ENCODE measurements around the gene CHD2.

The CHD2 gene

DNA sequence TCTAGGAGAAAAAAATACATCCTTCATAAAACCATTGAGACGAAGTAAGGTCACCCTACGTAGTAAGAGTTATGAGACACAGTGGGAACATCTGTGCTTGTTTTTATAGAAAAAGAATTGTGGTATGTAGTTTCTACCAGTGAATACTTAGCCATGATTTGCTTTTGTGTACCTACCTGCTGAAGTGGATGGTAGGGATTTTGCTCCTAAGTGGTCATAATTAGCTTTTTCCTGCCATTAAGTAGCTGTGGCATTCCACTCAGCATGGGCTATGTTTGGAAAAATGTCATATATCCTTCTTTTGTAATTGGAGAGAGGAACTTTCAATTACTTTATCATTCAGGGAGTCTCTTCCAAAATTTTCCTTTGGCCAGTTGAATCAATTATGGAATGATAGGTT lies 63.7 kb downstream of the CHD2 start:
- DNase-seq: no peak

DNA sequence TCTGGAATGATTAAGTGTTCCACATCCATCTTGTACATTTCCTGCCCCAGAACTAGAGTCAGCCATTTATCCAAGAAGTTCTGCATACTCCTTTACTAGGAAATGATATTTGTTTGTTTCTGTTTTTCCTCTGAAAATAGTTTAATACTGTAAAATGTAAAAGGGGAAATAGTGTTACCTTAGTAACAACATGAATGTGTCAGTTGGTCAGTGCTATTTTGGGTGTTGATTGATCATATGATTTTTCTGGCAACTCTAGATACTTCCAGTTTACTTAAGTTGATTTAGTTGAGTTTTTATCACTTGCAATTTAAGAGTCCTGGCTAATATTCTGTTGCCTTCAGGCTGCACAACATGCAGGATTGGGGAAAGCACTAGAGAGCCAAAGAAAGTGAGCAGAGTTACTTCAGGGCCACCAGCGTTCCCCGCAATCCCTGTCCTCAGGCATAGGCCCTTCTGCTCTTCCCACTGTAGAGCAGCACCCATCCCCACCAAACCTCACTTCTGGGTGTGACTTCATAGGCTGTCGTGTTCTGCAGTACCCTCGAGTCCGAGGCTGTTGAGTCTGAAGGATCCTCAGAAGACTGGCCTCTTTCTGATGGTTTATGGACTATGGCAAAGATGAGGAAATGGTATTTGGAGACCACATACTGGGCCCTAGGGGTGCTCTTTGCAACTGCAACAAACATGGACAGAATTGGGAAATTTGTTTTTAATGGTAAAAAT lies 69.0 kb downstream of the CHD2 start:
- no peak for DNase-seq

DNA sequence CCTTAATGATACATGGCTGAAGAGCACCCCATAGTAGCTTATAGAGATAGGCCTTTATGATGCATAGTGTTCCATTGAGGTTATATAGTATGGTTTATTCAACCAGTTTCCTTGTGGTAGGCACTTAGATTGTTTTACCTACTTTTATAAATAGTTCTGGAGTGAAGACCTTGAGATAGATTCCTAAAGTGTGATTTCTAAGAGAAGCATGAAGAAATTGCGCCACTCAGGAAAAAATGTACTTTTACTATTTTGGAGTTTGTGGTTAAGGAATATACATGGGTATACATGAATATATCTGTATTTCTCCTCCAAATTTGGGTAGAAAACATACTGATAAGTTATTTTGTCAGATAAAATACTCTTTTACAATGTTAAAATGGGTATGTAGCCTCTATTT lies 70.5 kb downstream of the CHD2 start:
- no peak for DNase-seq

DNA sequence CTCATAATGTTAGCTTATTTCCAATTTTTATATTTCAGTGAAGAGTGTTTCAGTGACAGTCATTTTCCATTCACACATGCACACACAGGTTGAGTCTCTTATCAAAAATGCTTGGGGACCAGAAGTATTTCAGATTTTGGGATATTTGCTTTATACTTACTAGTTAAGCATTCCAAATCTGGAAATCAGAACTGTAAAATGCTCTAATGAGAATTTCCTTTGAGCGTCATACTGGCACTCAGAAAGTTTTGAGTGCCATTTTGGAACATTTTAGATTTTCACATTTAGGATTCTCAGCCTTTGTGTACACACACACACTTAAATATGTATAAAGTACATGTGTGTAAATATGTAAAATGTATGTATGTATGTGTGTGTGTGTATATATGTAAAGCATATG lies 71.0 kb downstream of the CHD2 start:
- DNase-seq: no peak

DNA sequence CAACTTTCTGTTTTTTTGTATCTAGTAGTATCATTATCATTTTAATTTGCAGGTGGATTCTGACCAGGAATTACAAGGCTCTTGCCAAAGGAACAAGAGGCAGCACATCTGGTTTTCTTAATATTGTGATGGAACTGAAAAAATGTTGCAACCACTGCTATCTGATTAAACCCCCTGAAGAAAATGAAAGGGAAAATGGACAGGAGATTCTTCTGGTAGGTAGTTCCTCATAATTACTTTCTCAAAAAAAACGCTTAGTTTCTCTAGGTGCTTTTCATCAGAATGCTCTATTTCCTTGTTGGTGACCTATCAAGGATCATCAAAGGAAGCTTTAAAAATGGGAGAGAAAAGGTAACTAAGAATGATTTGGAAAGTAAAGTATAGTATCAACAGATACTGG lies 71.6 kb downstream of the CHD2 start:
- no peak for DNase-seq

DNA sequence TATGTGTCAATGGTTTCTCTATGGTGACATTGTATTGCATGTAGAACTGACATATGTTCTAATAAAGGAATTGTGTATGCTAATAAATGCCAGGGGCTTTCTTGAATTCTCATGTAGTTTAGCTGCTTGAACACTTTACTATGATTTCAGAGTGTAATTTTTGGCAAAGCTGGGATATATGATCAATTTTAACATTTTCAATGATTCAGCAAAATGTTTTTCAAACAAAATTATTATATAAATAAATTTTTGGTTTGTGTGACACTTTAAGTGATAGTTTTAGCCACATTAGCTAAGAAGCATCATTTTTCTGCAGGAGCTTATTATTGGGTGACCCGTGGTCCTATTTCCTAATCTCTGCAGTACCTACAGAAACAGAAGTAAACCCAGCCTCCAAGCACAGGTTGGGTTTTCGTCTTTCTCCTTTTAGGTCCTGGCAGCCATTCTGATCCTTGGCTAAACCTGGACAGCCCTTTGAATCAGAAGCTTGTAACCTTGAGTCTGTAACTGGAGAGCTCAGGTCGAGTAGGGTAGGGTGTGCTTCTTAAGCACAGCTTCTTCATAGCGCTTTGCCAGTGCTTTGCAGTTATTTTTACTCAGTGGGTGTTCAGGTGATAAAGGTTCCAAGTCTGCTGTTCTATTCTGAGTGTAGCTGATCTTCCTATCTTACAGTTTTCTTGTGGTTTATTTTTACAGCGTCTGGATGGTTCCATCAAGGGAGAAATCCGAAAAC lies 74.2 kb downstream of the CHD2 start:
- DNase-seq: no peak

DNA sequence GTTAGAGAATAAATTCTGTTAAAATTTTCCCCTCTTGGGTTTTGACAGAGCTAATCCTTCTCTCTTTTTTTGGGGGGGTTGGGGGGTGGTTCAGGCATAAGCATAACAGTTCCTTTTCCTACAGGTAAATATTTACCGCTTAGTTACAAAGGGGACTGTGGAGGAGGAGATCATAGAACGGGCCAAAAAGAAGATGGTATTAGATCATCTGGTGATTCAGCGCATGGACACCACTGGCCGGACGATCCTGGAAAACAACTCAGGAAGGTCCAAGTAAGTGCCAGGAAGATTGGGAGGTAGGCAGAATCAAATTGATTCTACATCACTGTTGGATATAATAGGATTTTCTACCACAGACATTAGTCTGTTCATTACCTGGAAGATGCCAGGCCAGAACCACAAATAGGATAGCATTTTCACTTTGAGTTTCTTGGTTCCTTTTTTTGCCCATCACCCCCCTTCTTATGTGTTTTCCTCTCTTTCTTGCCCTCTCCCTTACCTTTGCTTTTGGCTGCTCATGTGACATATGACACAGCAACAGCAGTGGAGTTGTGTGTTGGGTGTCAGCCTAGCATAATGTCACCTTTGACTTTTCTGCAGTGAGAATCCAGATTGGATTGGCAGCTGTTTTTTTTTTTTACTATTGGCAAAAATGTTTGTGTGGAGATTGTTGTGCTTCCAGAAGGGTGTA lies 79.0 kb downstream of the CHD2 start:
- DNase-seq: no peak

DNA sequence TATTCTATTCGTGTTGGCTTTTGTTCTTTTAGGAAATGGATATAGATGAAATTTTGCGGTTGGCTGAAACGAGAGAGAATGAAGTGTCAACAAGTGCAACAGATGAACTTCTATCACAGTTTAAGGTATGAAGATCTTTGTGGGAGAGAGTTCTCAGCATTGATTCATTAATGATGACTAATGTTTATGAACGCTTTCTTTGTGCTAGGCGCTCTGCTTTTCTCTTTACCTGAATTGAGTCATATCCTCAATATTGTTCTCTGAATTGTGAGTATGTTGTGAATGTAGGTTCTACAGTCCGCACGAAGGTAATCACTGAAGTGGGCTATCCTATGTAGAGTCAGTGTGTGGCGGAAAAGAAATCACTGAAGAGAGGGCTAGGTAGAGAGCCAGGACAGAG lies 81.2 kb downstream of the CHD2 start:
- DNase-seq: no peak

DNA sequence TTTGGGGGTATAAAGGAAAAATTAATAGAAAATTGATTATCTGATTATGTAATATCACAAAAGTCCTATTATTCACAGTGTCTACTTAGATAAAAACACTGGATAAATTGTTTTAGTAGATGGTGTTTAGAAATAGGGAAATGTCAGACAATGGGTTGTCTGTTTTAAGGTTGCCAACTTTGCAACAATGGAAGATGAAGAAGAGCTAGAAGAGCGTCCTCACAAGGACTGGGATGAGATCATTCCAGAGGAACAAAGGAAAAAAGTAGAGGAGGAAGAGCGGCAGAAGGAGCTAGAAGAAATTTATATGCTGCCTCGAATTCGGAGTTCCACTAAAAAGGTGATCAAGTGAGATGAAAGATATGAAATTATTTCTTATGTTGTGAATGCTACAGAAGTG lies 84.0 kb downstream of the CHD2 start:
- DNase-seq: no peak

DNA sequence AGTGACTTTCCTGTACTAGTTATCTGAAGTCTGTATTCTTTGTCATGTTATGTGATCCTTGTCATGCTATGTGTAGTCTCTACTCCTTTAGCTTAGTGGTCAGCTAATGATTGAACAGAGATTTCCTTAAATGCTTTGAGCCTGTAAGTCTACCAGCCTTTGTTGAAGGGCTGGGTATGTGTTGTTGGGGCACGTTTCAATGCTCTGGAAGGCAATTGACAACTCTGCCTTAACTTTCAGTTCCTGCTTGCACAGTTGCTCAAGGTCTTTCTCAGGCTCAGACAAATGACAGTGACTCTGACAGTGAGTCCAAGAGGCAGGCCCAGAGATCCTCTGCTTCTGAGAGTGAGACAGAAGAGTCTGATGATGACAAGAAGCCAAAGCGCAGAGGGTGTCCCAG lies 89.3 kb downstream of the CHD2 start:
- DNase-seq: no peak

DNA sequence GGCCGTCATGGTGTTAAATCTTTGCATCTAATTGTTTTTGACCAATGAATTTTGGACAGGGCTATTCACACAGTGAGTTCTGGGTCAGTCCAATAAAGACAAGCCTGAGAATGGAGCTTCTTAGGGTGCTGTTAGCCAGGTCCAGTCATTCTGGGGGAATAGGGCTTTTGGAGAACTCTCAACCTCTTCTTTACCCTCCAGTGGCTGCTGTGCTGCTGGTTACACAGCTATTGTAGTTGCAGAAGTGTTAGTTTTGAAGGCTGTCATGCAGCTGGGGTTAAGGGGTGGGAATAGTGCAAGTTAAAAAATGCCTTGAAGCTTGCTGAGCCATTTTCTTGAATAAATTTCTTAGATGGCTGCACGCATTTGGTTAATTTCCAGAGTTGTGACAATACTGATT lies 89.9 kb downstream of the CHD2 start:
- DNase-seq: no peak

DNA sequence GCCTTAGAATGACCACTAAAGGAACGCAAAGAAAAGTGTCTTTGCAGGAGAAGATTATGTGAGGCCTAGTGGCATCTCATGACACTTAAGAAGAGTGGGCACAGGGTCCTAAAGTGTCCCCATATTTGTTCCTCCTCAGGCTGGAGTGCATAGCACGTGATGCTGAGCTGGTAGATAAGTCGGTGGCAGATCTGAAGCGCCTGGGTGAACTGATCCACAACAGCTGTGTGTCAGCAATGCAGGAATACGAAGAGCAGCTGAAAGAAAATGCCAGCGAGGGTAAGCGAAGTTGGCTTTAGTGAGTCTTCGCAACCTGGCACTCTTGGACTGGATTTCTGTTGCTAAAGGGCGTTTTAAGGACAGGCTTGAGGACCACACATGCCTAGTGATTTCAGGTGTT lies 92.6 kb downstream of the CHD2 start:
- DNase-seq: no peak

DNA sequence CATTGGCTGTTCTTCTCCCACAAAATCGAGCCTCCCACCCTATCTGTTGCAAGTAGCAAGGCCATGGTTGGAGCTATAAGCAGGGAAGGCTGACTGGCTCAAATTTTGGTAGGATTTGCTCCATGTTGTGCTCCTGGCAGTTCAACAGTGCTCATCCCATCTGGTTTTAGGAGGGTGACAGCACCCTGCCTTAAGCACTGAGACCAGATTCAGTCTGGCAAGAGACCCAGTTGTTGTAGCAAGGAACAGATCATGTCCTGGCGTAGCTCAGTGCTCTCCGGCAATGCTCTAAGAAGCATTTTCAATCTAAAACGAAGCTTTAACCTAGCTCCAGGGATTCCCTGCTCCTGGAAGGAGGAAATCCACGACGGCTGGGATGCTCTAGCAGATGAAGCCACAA lies 97.7 kb downstream of the CHD2 start:
- no peak for DNase-seq

DNA sequence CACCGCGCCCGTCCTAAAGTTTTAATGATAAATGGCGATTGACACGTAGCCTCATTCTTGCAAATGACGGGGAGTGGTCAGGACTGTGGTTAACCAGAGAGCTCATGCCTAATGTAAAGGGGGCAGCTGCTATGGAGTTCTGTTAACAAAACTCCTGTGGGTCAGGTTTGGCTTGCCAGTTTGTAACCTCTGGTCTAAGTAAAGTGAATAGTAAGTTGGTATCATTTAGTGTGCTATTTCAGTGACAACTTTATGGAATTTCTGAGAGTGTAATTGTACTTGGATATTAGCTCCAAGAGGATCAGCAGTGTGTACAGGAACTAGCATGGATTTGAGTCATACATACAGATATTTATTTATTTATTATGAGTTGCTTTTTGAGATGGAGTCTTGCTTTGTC lies 101.0 kb downstream of the CHD2 start:
- no peak for DNase-seq

DNA sequence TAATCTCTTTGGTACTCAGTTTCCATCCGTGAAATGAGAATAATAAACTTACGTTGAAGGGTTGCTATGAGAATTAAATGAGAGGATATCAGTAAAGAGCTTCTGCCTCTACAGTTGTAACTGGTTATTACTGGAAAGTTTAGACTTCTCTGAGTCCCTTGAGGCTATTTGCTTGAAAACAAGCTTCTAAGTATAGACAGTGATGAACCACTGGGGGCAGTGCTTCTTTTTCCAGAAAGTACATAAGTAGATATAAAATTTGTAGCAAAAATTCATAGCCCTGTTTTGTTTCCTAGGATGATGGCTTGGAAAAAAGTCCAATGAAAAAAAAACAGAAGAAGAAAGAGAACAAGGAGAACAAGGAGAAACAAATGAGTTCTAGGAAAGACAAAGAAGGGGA lies 101.8 kb downstream of the CHD2 start:
- DNase-seq: no peak

DNA sequence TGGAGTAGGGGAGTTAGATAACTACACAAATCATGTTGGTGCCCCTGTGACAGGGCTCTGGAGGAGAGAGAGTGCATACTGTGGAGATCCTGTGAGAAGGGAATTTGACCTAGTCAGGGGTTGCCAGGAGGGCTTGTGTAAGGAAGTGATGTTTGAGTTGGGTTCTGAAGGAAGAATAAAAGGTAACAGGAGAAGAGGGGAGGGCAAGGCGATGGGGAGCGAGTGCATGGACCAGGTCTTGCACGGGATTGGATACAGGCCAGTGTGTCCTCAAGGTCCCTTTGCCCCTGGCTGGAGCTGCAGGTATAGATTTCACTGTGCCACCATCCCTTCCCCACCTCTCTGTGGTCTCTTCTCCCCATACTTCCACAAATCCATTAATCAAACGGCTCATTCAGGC lies 105.0 kb downstream of the CHD2 start:
- no peak for DNase-seq

DNA sequence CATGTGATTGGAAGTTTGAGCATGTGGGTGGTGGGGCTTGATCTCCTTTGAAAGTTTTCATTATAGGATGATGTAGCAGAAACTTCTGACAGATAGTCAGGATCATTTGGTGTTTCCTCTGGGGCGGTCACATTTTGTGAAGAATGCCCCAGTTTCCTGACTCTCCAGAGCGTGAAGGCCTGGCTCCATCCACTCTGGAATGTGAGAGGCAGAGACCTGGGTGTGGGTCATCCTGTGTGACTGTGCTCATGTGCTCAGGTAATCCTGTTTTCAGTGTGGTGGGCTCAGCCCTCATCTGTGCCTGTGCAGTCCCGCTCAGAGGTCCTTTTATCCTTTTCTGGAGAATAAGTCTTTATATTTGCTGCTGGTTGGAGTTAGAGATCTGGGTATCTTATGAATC lies 107.9 kb downstream of the CHD2 start:
- DNase-seq: no peak

DNA sequence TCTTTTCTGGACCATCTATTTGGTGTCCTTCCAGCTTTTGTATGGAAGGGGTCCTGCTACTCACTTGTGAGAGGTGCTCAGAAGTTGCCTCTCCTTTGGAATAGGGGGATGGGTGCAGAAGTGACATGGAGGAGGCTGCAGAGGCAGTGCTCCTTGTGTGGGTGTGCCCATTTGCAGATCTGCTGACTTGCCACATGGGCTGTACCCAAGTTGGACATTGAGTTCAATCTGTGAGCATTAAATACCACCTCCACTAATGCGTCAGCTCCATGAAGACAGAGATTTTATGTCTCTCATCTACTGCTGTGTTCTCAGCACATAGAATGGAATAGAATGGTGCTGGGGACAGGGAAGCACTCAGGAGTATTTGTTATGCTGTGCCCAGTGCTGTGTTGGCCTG lies 112.7 kb downstream of the CHD2 start:
- no peak for DNase-seq

DNA sequence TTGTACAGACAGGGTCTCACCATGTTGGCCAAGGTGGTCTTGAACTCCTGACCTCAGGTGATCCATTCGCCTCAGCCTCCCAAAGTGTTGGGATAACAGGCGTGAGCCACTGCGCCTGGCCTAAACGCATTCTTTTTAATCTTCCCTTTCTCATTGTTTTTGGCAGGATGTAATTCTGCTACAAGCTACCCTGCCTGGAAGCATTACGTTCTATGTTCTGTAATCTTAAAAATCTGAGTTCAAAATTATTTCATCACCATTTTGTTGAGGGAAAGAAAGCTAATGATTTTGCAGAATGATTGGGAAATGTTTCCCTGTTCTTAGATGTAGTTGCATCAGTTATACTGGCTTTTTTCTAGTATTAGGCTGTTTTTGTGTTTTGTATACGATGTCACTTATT lies 117.4 kb downstream of the CHD2 start:
- DNase-seq: no peak

DNA sequence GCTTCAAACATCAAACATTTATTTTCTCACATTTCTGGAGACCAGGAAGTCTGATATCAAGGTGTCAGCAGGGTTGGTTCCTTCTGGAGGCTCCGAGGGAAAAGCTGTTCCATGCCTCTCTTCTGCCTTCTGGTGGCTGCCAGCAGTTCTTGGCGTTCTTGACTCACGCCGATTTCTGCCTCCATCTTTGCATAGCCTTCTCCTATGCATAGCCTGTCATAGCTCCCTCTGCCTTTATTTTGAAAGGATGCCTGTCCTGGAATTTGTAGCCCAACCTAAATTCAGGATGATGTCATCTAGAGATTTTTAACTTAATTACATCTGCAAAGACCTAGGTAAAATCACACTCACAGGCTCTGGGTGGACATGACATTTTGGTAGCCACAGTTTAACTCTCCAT lies 118.5 kb downstream of the CHD2 start:
- no peak for DNase-seq

DNA sequence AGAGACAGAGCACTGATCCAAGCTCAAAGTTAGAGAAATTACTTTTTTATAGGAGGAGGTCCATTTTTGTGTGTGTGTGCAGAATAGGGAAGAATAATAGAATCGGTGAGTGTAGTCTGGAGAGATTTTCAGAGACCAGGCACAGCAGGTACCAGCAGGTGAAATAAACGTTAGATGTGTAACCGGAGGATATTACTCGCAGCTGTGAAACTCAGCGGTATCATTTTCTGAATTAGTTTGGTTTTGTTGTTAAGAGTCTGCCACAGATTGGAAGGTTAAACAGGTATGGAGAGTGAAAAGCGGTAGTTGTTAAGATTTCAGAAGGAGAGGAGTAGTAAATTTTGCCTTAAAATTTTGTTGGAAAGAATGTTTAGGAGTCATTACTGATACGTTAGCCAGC lies 119.0 kb downstream of the CHD2 start:
- DNase-seq: no peak

DNA sequence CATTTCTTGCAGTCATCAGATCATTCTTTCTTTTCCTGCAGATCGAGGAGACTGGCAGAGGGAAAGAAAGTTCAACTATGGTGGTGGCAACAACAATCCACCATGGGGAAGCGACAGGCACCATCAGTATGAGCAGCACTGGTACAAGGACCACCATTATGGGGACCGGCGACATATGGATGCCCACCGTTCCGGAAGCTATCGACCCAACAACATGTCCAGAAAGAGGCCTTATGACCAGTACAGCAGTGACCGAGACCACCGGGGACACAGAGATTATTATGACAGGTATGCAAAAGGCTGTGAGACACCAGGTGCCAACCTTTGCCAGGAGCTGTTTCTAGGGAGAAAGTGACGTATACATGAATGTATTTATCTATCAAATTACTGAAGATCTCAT lies 119.8 kb downstream of the CHD2 start:
- DNase-seq: no peak

DNA sequence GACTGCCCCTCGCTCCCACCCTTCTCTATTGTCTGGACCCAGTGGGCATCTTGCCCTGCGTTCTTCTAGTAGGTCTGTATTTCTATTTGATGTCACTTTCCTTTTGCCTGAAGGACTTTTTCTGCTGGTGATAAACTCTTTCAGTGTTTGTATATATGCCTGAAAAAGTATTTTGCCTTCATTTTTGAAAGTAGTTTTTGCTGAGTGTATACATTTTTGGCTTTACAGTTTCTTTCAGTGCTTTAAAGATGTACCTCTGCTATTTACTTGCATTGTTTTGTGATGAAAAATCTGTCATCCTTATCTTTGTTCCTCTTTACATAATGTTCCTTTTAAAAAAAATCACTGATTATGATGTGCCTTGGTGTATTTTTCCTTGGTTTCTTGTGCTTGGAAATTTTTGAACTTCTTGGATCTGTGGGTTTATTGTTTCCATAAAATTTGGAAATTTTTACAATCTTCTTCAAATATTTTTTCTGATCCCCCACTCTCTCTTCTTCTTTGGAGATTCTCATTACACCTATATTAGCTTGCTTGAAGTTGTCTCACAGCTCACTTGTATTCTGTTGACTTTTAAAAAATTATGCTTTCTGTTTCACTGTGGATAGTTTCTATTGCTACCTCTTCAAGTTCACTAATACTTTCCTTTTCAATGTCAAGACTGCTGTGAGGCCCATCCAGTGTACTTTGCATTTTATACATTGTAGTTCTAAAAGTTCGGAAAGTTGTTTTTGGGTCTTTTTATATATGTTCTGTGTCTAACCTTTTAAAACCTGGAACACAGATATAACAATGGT lies 121.0 kb downstream of the CHD2 start:
- no peak for DNase-seq

DNA sequence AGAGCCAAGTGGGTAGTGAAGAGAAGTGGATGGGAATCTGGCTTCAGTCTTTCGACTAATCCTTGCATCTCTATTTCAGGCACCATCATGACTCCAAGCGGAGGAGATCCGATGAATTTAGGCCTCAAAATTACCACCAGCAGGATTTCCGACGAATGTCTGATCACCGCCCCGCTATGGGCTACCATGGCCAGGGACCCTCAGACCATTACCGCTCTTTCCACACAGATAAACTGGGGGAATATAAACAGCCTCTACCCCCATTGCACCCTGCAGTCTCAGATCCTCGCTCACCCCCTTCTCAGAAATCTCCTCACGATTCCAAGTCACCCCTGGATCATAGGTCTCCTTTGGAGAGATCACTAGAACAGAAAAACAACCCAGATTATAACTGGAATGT lies 124.2 kb downstream of the CHD2 start:
- DNase-seq: no peak

All from NCI-H1092 (cell line).